Lower leg skin (tissue), 4 donors: ENCODE results near the gene SH3TC2. TPM values are rescaled to one million over a fixed set of nuclear protein-coding genes. Genes with fewer than 3 reads are reported as not detected.

Experiments
- DNase-seq, 2 donors: peaks; one replicate each; pipeline ENCODE4 v3.0.0-alpha.2; 2019; ENCODE audit warnings: low spot score in 2 of 2
- H3K4me3 ChIP-seq: fragments of 200-600 bp; sonication (generic); 2 replicates; pipeline ENCODE4 v1.5.1; 2017; ENCODE audit warnings: mild to moderate bottlenecking, low read depth; ENCODE audit not compliant: poor library complexity, severe bottlenecking
- CTCF ChIP-seq, 3 donors: fragments of 450-650 bp; IDR thresholded peaks; one replicate each; pipeline ENCODE4 v1.5.1; 2016; ENCODE audit warnings: antibody characterized with exemption in 3 of 3, mild to moderate bottlenecking in 3 of 3, moderate library complexity in 2 of 3
- POLR2A ChIP-seq, 2 donors: fragments of 450-650 bp; IDR thresholded peaks; one replicate each; pipeline ENCODE4 v1.6.1; 2016 to 2017; ENCODE audit warnings: antibody characterized with exemption in 2 of 2, mild to moderate bottlenecking in 1 of 2, moderate library complexity in 1 of 2
- WGBS, 2 donors: methylation state at CpG; one replicate each; pipeline ENCODE4 v1.1.5; 2018; 5-methylcytosine and 5-hydroxymethylcytosine counted together
- intact Hi-C: fragments of 100-400 bp; cut with DNase I; formaldehyde crosslinking; loops from one replicate; pipeline ENCODE4 v1.15.0; 2023; ENCODE audit warnings: low total_unique reads
- total RNA-seq, 4 donors: library from RNA; depleted of rRNA; stranded (reverse); fragments of >200 nt; gene quantifications; one replicate each; pipeline ENCODE4 v1.1.0, GENCODE V29; 2016

The SH3TC2 gene
- total RNA-seq, 4 donors from 2014 or later: 0.80 to 3.7 (median 2.0) TPM

- intact Hi-C loops: loop anchor here (10.0 kb wide), 1 partner anchor 148 kb away; the partner anchor contains the start of gene ADRB2
- no peak for DNase-seq
- H3K4me3 ChIP-seq: no peak overlapping the region
- WGBS, 2 donors: 48 to 58% methylated on average over 4 of the region's 4 CpGs
- TF ChIP-seq CTCF (IDR thresholded peaks at IDR 0.05): no peak
- no peak for TF ChIP-seq POLR2A (IDR thresholded peaks at IDR 0.05)
These were observed 90.5 kb downstream of the SH3TC2 start for GRCh38 chr5:148972396-148972795.

DNA sequence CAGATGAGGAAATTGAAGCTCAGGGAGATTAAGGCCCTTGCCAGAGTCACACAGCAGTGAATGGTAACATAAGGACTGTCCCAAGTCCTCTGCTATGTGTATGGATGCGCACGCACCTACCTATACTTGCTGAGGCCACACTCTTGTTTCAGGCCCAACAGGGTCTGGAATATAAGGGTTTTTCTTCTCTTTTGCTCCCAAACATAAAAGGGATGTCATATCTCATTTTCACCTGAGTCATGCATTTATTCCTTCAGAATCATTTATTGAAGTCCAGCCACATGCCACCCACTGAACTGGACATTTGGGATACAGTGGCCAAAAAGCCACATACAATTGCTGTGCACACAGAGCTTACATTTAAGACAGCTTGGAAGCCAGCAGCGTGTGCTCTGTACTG is 92.0 kb downstream of the SH3TC2 start:
- H3K4me3 ChIP-seq: no peak overlapping the region
- TF ChIP-seq POLR2A (IDR thresholded peaks at IDR 0.05) (no peak), CTCF (IDR thresholded peaks at IDR 0.05) (no peak)
- DNase-seq: no peak
- intact Hi-C loops: loop anchor here (10.0 kb wide), 1 partner anchor 146 kb away; the partner anchor contains the start of gene ADRB2
- 78 to 85% methylated on average over 3 of the region's 3 CpGs for WGBS, 2 donors

GRCh38 chr5:148970228-148970627 is 92.6 kb downstream of the SH3TC2 start:
- peak in 1 of 2 donors; percentile 73 for DNase-seq
- TF ChIP-seq CTCF (IDR thresholded peaks at IDR 0.05): no peak
- no peak for TF ChIP-seq POLR2A (IDR thresholded peaks at IDR 0.05)
- no peak overlapping the region for H3K4me3 ChIP-seq
- intact Hi-C loops: loop anchor here (10.0 kb wide), 1 partner anchor 145 kb away; the partner anchor contains the start of gene ADRB2
- 17 to 28% methylated on average over 2 of the region's 2 CpGs for WGBS, 2 donors

DNA sequence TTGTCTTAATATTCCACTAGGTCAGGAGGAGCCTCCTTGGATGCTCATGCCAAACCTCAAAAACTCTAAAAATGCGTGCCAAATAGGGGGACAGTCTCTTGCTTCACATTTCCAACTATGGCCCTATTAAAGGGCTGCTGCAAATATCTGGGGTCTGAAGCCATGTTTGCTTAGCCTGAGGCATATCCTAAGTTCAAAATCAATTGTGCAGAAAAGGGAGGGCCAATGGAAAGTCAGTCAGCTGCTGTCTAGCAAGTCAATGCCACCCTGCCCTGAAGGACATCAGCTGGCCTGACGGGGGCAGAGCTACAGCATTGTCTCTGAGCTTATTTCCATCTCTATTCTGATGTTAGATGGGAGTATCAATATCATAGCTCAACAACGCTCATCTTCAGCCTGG is 93.6 kb downstream of the SH3TC2 start:
- intact Hi-C loops: no loop called here
- H3K4me3 ChIP-seq: no peak overlapping the region
- DNase-seq: no peak
- no peak for TF ChIP-seq CTCF (IDR thresholded peaks at IDR 0.05)
- TF ChIP-seq POLR2A (IDR thresholded peaks at IDR 0.05): no peak
- WGBS, 2 donors: 31 to 53% methylated on average over 3 of the region's 3 CpGs

- intact Hi-C loops: no loop called here
- no peak for DNase-seq
- H3K4me3 ChIP-seq: no peak overlapping the region
- 43 to 48% methylated on average over 2 of the region's 2 CpGs for WGBS, 2 donors
- TF ChIP-seq POLR2A (IDR thresholded peaks at IDR 0.05): no peak
- no peak for TF ChIP-seq CTCF (IDR thresholded peaks at IDR 0.05)
These were observed 94.6 kb downstream of the SH3TC2 start for GRCh38 chr5:148968311-148968710.

DNA sequence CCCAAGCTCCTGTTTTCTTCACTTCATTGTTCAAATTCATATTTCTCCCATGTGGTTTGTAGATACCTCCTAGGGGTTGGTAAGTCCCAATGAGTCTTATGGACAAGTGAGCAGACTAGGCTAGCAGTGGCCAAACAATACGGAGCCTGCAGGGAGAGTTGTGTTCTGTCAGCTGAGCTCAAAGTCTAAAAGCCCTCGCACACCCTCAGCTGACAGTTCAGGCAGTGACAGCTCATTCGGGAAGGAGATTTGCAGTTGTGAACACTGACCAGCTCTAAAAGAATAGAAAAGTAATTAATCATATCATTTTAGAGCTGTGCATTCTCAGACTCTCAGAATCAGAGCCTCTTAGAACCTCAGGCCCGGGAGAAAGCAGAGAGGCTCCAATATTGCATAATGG is 95.1 kb downstream of the SH3TC2 start:
- TF ChIP-seq POLR2A (IDR thresholded peaks at IDR 0.05) (no peak), CTCF (IDR thresholded peaks at IDR 0.05) (no peak)
- no peak overlapping the region for H3K4me3 ChIP-seq
- intact Hi-C loops: no loop called here
- 27 to 41% methylated on average over 4 of the region's 4 CpGs for WGBS, 2 donors
- DNase-seq: peak in 1 of 2 donors; percentile 10
